ENCODE measurements around the gene SPG11. TPM values are rescaled to one million over a fixed set of nuclear protein-coding genes. Genes with fewer than 3 reads are reported as not detected.

SPG11 gene
- total and polyA plus RNA-seq, 9 of the 15 experiments (the other 6 are each of a cell fraction or from before 2014, with no cell fraction given), result 23.3 to 71.2 (median 45.6) TPM

DNA sequence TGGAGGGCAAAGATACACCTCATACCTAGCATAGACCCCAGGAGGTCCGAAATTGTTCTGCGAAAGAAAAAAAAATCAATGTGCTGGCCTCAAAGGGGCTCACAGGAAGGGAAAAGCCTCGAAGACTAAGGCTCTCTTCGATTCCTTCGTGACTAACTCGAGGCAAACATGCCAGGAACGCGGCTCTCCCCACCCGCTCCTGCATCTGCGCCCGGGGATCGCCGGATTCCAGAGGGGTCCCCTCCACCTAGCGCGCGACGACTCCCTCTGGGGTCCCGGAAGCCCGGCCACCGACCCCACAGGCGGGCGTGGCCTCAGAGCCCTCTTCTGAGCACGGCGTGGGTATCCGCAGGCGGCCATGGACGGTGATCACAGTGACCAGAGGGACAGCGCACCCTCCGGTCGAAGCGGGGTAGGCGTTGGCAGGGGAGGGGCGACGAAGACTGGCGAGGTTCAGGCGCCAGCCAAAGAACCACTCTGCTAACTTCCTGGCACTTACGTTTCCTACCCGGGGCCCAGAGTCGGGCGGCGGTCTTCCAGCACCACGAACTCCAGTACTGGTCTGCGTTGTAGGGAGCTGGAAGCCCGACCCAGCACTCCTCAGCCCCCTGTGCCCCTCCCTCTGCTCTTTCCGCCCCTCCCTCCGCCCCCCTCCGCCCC, 127.0 kb downstream of the SPG11 start (continued):
- TF ChIP-seq ARID3B (CRISPR knock-in tag; IDR thresholded peaks at IDR 0.05; ENCODE audit: borderline replicate concordance) (no peak), ZNF644 (tag; IDR thresholded peaks at IDR 0.05; ENCODE audit: low read depth) (no peak), HNRNPLL (IDR thresholded peaks at IDR 0.05; ENCODE audit: low read depth, low read length, poor library complexity, severe bottlenecking) (peak; percentile 10), KLF1 (tag; IDR thresholded peaks at IDR 0.05) (no peak), HDAC3 (IDR thresholded peaks at IDR 0.05; ENCODE audit: borderline replicate concordance, partially characterized antibody) (no peak), IFI16 (CRISPR knock-in tag; IDR thresholded peaks at IDR 0.05) (no peak), FOXO4 (CRISPR knock-in tag; IDR thresholded peaks at IDR 0.05) (no peak), ZNF24 (IDR thresholded peaks at IDR 0.05) (no peak), NBN (IDR thresholded peaks at IDR 0.05; ENCODE audit: low read depth) (no peak), ZBED1 (IDR thresholded peaks at IDR 0.05) (peak; percentile 70; the same call in 1 of the 2 replicates), PYGO2 (tag; IDR thresholded peaks at IDR 0.05) (no peak), HMGXB4 (CRISPR knock-in tag; IDR thresholded peaks at IDR 0.05) (0 out of 2 replicates have a peak, but pooled peaks have one; percentile 10), CREB3L1 (IDR thresholded peaks at IDR 0.05; ENCODE audit: borderline replicate concordance, low read depth) (peak; percentile 43; the same call in 1 of the 2 replicates), PCBP1 (IDR thresholded peaks at IDR 0.05; ENCODE audit: low read depth, low read length, poor library complexity, severe bottlenecking) (no peak), RBM39 (optimal IDR thresholded peaks at IDR 0.05; ENCODE audit: low read depth, low read length) (no peak)
- TF ChIP-seq, protein P1, sequence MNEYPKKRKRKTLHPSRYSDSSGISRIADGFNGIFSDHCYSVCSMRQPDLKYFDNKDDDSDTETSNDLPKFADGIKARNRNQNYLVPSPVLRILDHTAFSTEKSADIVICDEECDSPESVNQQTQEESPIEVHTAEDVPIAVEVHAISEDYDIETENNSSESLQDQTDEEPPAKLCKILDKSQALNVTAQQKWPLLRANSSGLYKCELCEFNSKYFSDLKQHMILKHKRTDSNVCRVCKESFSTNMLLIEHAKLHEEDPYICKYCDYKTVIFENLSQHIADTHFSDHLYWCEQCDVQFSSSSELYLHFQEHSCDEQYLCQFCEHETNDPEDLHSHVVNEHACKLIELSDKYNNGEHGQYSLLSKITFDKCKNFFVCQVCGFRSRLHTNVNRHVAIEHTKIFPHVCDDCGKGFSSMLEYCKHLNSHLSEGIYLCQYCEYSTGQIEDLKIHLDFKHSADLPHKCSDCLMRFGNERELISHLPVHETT (CRISPR knock-in tag; conservative IDR thresholded peaks at IDR 0.05 in 1 of 2, IDR thresholded peaks at IDR 0.05 in 1 of 2), result peak in 1 of 2 experiments; percentile 87; a peak in 2 of 4 replicates
- TF ChIP-seq, protein P2, sequence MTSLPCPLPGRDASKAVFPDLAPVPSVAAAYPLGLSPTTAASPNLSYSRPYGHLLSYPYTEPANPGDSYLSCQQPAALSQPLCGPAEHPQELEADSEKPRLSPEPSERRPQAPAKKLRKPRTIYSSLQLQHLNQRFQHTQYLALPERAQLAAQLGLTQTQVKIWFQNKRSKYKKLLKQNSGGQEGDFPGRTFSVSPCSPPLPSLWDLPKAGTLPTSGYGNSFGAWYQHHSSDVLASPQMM (CRISPR knock-in tag; IDR thresholded peaks at IDR 0.05), result no peak

Measured in K562 (cell line).